HG03558 (cell line): Measurements from ENCODE around the gene TRPM2.

ENCODE experiments used
- ATAC-seq: cut with Tn5 transposase; IDR thresholded peaks from one replicate; pipeline ENCODE4 v1.9.1; 2021; ENCODE audit warnings: moderate number of reproducible peaks; ENCODE audit not compliant: unreplicated experiment; ENCODE audit errors: extremely low read depth

Gene TRPM2

GRCh38 chr21:44454747-44455523, 101.5 kb downstream of the TRPM2 start, which contains the start of gene LRRC3:
TSS of gene LRRC3 (plus strand) at chr21:44455510. CDS start at chr21:44456645, 1,135 bp downstream.
- no peak for ATAC-seq

GRCh38 chr21:44455524-44456213, 102.2 kb downstream of the TRPM2 start:
- ATAC-seq: no peak

- ATAC-seq: no peak
Observed at GRCh38 chr21:44456214-44456914, 102.9 kb downstream of the TRPM2 start.

GRCh38 chr21:44456915-44457736, 103.7 kb downstream of the TRPM2 start:
- ATAC-seq: no peak

- no peak for ATAC-seq
Observed at GRCh38 chr21:44458971-44459711, 105.7 kb downstream of the TRPM2 start.

- ATAC-seq: no peak
Observed at GRCh38 chr21:44459712-44460440, 106.5 kb downstream of the TRPM2 start.

- no peak for ATAC-seq
Observed at GRCh38 chr21:44460441-44460755, 107.0 kb downstream of the TRPM2 start.

GRCh38 chr21:44461005-44461404, 107.6 kb downstream of the TRPM2 start:
- ATAC-seq: no peak

- no peak for ATAC-seq
Observed at GRCh38 chr21:44461464-44462001, 108.1 kb downstream of the TRPM2 start.

GRCh38 chr21:44462086-44462833, 108.8 kb downstream of the TRPM2 start:
- ATAC-seq: no peak

GRCh38 chr21:44462834-44463200, 109.4 kb downstream of the TRPM2 start:
- ATAC-seq: no peak

GRCh38 chr21:44463724-44464123, 110.3 kb downstream of the TRPM2 start:
- ATAC-seq: no peak

GRCh38 chr21:44464351-44464750, 110.9 kb downstream of the TRPM2 start:
- no peak for ATAC-seq

GRCh38 chr21:44466351-44466954, 113.0 kb downstream of the TRPM2 start:
- ATAC-seq: no peak

- no peak for ATAC-seq
Observed at GRCh38 chr21:44466996-44467858, 113.8 kb downstream of the TRPM2 start.

- no peak for ATAC-seq
Observed at GRCh38 chr21:44467859-44468195, 114.4 kb downstream of the TRPM2 start.

GRCh38 chr21:44471341-44471740, 117.9 kb downstream of the TRPM2 start:
- no peak for ATAC-seq
